ENCODE measurements around the gene NT5C3A. TPM values are rescaled to one million over a fixed set of nuclear protein-coding genes. Genes with fewer than 3 reads are reported as not detected.
A peak's percentile ranks its signal among the peaks of the same experiment; 100 is the strongest.
"Not testable (repeated sequence)": the region's sequence is repeated elsewhere in the genome, so short reads cannot be mapped to it uniquely, and the experiment has no call there.

Gene NT5C3A
- 42.8 and 43.4 TPM in 2 replicates for total RNA-seq (2014; rRNA removed; shearing (Covaris generic))

DNA sequence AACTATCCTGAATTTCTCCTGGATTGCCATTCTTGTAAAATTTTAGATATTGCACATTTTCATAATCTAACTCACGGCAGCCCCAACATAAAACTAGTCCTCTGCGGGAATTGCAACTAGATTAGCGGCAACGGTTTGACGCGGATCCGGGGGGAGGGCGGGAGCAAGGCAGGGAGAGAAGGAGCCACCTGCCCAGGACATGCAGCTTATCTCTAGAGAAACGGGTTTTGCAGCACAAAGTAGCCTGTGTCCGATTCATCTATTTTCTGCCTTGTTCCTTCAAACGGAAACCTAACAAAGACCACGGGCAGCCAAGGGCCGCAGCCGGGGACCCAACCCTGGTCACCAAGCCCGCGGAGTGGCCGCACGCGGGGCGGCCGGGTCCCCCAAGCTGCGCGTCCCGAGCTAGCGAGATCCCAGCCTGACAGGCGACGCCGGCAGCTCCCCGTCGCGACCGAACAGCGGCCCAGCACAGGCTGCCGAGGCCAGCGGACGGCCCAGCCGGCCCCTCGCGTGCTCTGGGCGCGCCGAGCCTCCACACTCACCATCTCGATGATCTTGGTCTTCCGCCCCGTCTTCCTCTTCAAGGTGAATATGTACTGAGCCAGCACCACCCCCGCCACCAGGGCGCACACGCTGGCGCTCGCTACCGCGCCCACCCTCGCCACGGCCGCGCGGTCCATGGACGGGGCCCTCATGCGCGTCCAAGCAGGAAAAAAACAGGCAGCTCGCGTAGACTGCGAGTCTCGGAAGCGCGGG lies at the start of gene NT5C3A:
NT5C3A (minus strand) TSS at position 754 of the 759 bp plus-strand sequence; CDS start at position 683, 71 bp downstream.
- peak; percentile 47 for DNase-seq (ENCODE audit: low read depth)

DNA sequence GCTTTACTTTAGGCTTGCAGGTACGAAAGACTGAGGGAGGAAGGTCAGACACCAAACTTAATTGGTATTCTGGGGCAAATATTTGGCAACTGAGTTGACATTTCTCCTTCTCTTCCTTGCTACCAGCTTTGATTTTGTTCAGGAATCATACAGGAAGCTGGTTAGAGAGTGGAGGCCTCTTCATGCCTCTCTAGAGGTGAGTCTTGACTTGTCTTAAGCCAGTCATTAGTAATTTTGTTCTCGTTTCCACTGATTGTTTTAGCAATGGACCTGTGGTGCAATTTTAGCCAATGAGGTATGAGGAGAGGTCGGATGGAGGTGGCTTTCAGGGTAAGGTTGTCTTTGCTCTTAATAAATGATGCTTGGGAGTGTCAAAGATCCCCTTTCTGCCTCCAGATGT lies 49.0 kb upstream of the NT5C3A start:
- no peak for DNase-seq (ENCODE audit: low read depth)

DNA sequence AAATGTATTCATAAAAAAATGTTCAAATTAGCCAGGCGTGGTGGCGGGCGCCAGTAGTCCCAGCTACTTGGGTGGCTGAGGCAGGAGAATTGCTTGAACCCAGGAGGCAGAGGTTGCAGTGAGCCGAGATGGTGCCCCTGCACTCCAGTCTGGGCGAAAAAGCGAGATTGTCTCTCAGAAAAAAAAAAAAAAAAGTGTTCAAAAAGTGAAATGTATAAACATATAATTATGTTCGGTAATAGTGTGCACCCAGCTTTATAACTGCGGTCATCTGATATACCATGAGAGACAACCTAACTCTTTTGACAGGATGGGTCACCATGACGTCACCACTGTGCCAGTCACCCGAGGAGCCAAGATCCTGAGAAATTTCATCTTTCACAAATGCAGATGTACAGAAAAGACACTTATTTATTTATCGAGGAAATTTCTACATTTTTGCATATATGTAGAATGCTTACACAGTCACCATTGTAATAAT lies 47.2 kb upstream of the NT5C3A start:
- DNase-seq (ENCODE audit: low read depth), result peak; percentile 58

DNA sequence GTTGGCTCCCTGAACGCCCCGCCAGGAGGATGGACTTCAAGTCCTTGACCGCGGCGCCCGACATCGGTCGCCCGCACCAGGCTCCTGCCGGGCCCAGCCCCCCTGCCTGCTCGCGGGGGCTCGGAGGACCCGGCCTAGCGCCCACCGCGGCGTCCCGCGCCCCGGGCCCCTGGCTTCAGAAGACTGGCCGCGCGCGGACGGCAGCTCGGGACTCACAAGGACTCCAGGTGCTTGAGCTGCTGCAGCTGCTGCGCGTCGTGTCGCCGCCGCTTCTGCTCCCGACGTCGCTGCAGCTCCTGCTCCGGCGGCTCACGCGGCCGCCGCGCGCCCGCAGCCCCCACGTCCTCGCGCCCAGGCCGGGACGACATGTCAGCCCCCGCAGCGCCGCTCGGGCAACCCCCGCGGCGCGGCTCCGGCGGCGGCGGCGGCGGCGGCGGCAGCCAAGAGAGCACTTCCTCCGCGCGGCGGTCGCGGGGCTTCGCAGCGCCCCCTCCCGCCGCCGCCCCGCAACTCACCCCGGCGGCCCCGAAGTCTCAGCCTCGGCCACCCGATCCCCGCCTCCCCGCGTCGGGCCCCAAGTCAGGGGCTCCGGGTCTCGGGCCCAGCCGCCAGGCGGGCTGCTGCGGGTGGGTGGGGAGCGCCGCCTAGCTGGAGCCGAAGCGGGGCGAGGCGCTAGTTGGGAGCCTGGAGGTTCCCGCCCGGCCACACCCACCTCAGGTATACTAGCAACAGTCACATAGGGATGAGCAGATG lies 46.6 kb upstream of the NT5C3A start, which contains the start of gene RP9:
RP9 (minus strand) TSS at position 400 of the 753 bp plus-strand sequence; CDS start at position 368, 32 bp downstream.
- DNase-seq (ENCODE audit: low read depth), result peak; percentile 73

DNA sequence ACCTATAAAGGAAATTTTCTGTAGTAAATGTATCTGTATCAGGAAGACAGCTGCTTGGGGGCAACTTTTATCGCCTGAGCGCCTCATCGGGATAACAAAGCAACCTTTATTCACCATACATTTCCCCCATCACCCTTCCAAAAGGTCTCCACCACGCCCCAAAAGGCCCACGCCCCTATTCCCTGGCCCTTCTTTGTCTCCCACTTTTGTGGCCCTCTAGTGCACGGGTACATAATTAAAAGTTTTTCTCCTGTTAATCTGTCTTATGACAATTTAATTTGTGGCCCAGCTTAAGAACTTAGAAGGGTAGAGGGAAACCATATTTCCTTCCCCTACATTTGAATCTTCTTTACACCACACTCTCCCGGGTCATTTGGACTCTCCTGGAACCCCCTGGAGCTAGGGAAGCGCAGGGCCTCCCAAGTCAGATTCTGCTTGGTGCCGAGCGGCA lies 46.0 kb upstream of the NT5C3A start:
- peak; percentile 31 for DNase-seq (ENCODE audit: low read depth)

DNA sequence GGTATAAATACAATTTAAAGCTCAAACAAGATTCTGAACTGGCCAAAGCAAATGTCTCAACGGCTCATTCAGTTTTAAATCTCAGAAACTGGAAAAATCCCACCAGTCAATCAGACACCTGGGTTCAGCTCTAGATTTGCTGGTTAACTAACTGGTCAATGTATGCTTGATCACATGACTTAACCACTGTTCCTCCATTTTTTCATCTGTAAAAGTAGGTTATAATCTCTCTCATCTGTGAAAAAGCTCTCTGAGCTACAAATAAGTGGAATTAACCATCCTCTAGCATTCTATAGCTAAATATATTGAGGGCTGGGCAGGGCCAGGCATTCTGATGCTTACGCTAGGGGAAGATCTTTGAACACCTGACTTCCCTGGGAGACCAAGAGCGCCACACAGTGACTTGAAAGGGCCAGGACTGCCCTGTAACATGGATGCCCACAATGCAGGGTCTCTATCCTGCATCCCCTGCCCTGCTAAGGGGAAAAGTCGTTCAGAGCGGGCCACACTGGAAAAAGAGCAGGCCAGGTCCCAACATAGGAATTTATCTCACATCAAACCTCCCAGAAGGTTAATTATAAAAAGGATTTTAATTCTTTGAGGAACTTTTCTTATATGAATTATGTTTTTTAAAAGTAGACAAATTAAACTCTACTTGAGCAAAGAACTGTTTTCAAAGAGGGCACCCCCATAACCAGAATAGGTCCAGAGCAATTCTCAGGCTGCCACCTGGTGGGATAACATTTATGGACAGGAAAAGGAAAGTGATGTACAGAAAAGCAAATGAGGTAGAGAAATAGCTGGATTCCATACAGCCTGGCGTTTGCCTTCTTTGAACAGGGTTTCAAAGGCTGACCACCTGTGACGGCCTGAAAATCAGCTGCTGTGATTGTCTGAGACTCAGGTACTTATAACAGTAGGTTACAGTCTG lies 44.8 kb upstream of the NT5C3A start:
- DNase-seq (ENCODE audit: low read depth), result peak; percentile 62

DNA sequence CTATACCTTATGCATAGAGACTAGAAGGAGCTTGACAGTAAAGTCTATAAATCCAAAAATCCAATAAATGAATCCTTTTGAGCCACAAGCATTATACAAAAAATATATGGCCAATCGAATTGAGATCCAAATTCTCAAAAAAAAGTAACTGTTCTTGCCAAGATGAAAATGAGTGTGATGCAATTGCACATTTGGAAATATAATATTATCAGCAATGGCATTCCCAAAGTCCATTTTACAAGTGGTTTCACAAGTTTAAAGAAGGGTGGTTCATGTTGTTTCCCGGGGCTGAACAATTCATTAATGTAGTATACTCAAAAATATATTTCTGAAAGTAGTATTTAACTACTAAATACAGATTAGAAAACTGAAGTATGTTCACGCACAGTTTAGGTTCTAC lies 39.3 kb upstream of the NT5C3A start:
- DNase-seq (ENCODE audit: low read depth), result no peak

DNA sequence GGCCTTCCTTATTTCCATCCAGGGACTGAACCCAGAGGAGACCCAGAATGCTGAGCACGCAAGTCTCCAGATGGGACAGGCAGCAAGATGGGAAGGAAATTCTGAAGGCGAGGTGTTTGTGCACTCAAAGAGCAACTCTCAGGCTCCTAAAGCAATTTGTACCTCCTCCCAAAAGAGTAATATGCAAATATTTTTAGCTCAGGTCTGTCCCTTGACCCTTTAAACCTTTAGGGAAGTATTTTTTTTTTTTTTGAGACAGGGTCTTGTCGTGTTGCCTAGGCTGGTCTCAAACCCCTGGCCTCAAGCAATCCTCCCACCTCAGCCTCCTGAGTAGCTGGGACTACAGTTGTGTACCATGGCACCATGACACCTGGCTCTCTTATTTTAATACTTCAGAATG lies 38.2 kb upstream of the NT5C3A start:
- DNase-seq (ENCODE audit: low read depth), result no peak

DNA sequence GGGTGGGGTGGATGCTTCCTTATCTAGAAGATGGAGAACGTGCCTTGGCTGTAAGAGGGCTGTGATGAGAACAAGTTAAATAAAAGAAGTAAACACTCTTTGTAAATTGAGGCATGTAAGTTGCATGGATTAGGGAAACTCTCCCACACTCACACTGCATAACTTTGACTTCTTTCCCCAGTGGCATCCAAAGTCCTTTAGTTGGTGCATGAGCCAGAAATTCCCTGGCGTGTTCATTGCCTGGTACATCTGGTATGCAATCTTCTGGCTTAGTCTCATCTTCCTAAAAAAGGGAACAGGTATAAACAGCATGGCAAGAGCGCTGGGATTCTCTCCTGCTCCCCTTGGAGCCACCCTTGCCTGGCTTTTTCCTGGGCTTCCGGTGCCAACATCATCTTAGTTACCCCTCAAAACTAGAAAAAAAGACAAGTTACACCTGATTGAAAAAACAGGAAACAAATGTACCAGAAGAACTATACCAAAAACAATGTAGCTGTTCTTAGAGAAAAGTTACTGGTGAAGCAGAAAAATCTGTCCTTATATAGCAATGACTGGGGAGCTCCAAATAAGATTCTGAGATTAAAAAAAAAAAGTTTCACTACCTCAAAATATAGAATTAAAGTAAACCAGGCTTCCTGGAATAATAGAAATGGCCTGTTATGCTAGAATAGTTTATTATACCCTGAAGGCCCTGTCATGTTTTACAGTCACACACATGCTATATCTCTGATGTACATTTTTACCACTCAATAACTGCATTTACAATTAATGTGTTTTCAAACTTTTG lies 36.8 kb upstream of the NT5C3A start:
- no peak for DNase-seq (ENCODE audit: low read depth)

DNA sequence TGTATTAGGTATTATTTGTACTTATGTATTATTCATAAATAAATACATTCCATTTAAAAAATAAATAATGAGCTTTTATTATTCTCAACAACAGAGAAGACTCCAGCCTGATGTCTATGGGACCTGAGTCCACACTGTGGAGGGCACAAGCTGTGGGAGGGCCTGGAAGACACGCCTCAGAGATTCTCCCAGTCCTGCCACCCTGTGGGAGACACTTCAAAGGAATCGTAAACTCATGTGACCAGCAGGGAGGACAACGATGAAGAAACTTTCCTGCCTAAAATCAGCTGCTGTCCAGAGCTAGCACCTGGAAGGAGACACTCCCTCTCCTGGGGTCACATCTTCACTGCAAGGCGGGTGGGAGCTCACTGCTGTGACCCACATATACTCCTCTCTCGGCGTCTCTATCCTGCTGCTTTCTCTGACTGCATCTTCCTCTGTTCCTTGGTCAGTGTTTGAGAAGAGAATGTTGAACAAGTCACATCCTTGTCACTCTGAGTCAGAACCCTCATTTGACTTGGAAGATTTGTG lies 32.2 kb upstream of the NT5C3A start:
- DNase-seq (ENCODE audit: low read depth), result not testable (repeated sequence)

DNA sequence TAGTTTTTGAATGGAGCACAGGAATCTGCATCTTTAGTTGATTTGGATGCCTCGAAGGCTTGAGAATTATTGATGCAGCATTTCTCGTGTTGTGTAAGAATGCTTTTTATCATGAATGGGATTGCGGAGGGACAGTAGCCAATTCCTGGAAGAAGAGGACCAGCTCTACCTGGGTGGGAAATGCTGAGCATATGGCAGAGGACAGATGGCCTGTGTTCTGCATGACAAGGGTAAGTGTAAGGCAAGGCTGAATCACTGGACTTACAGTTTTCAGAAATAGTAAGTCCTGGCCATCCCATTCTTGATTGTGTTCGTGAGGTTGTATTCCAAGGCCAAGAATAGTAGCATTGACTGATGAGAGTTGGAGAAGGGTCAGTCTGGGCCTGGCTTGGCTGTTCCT lies 30.7 kb upstream of the NT5C3A start:
- DNase-seq (ENCODE audit: low read depth), result no peak

DNA sequence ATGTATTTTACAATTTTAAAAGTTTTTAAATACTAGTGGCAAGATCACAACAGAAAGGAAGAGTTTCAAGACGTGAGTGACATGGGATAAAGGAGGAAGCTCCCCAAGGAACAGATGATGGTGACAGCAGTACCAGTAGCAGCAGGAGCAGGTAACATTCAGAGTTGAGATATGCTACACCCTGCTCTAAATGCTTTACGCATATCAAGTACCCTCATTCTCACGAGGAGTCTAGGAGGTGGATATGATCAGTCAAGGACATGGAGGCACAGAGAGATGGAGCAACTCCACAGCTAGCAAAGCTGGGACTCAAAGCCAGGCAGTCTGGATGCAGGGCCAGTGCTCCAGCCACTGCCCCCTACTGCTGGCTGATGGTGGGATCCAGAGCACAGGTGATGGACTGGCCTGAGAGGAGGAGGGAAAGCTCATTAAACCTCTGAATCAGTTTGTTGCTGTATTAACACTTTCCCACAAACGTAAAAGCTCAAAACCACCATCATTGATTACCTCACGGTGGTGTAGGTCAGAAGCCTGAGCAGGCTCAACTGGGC lies 29.1 kb upstream of the NT5C3A start:
- DNase-seq (ENCODE audit: low read depth), result no peak

DNA sequence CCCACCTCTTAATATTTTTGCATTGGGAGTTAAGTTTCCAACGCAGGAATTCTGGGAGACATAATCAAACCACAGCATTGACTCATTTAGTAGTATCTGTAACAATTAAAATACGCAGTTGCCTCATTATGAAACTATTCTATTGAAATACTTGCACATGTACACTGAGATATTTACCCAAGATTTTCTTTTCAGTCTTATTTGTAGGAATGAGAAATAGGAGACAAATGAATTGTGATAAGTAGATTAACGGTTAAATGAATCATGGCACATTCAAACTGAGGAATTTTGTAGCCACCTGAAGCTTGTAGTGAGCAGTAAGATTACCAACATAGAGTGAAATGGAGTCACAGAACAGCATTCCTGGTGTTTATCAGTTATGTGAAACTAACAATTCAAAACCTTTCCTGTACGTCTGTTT lies 28.5 kb upstream of the NT5C3A start:
- no peak for DNase-seq (ENCODE audit: low read depth)

DNA sequence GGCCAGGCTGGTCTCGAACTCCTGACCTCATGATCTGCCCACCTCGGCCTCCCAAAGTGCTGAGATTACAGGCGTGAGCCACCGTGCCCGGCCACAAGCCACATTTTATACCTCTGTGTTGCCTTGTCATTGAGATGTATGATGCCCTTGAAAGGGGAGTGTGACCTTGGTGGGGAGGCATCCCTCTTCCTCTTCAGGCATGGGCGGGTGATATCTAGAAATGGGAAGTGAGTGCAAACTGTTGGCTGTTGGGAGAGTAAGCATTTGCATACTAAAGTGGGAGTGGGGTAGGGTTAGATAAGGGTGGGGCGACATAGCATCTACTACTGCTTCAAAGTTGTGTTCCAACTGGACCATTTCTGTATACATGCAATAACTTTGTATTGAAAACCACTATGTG lies 26.6 kb upstream of the NT5C3A start:
- DNase-seq (ENCODE audit: low read depth), result no peak

DNA sequence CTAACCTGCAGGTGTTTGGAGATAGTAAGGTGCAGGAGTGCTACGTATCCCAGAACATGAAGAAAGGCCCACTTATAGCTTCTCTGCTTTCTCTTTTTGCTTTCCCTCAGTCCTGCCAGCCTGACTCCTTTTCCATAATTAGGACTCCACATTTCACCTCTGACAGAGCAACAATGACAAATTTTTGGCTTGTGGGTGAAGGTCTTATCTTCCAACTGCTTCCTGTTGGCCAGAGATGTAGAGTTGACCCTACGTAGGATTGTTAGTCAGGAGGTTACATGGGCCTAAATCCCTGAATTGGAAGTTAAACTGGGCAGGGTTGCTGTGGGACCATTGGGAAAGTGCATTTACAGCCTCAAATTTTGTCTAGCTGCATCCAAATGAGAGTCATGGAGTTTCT lies 25.3 kb upstream of the NT5C3A start:
- DNase-seq (ENCODE audit: low read depth), result no peak

DNA sequence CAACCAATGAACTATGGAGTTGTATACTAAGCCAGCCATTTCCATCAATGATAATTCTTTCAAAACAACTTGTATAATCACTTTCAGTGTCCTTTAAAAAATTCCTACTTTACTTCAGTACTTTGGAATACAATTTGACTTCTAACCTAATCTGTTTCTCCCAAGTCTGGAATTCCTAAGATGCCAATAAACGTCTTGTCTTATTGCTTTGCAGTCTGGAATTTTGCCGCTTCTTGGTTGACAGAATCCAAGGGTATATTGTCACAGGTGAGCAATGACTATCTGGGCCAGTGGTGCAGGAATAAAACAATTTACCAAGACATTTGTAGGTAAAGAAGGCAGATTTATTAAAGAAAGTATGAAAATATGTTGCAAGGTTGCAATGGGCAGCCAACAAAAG lies 24.8 kb upstream of the NT5C3A start:
- no peak for DNase-seq (ENCODE audit: low read depth)

DNA sequence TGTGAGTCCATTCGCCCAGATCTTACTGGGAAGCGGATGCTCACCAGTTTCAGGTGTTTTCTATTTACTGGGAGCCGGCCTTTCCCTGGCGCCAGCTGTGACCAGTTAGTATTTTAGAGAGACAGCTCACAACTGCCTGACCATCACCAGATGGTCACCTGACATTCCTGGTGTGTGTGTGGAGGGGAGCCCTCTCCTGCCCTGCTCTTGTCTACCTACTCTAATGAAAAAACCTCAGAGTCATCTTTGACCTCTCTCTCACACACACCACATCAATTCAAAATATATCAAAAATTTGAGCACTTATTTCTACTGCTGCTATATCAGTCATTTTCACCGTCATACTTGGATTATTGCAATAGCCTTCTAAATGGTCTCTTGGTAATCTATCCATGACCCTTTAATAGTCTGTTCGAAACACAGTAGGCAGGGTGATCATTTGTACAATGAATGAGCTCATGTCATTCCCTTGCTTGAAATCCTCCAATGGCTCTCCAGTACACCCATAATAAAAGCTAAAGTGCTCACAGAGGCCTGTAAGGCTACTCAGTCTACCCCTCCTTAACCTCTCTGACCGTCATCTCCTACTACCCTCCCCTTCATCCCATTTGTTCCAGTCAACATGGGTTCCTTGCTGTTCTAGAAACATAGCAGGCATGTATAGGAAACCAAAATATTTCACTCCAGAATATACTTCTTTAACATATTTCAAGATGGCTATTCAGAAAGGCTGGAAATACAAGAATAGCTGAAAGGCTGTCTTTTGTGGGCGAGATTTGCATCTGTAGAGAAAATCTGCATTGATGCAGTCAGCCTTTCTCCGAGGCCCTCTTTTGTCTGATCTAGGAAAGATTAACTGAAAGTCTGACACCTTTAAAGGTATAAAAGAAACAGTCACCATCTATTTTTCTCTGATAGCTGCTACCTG lies 17.5 kb upstream of the NT5C3A start:
- DNase-seq (ENCODE audit: low read depth), result no peak

DNA sequence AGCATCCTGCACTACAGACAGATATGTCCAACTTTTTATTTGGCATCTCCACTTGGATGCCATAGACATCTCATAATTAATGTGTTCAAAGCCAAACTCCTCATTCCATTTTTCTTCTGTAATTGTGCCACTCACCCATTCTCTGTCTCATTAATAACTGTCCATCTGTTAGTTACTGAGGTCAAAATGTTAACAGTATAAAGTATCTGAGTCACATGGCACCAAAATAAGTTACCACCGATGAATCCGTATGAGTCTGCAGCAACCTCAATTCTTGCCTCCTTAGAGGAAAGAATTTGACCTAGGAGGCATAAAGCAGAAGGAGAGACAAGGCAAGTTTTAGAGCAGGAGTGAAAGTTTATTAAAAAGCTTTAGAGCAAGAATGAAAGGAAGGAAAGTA lies 16.5 kb upstream of the NT5C3A start:
- DNase-seq (ENCODE audit: low read depth), result no peak

DNA sequence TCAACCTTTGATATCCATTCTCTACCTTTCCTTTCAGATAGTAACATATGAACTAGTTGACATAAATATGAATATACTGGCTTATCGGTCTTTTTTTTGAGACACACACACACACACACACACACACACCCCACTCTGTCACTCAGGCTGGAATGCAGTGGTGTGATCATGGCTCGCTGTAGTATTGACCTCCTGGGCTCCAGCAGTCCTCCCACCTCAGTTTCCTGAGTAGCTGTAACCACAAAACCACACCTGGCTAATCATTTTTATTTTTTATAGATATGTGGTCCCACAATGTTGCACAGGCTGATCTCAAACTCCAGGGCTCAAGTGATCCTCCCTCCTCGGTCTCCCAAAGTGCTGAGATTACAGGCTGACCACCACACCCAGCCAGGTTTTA lies 14.2 kb upstream of the NT5C3A start:
- no peak for DNase-seq (ENCODE audit: low read depth)
